ENCODE results near the gene GLB1L. TPM values are rescaled to one million over a fixed set of nuclear protein-coding genes. Genes with fewer than 3 reads are reported as not detected.

Gene GLB1L
- total RNA-seq (2022) (4.9 and 7.5 TPM in 2 replicates), Bru-seq, nascent RNA (percentile 46 among the genes with signal in this experiment), BruChase-seq, experiment 1, labeled RNA remaining after a 6-hour chase (percentile 50 among the genes with signal in this experiment), BruChase-seq, experiment 2, labeled RNA remaining after a 2-hour chase (percentile 45 among the genes with signal in this experiment)
- long read RNA-seq, partial matches to known transcripts: 1 of 8 reads
- long read RNA-seq, other reads (novel, unspliced or antisense): 7 of 8 reads

GRCh38 chr2:219245148-219245898, at the start of gene GLB1L, which contains the start of gene STK16:
GLB1L (minus strand) TSS chr2:219245444; CDS start chr2:219243573, 1,871 bp downstream.
STK16 (plus strand) TSS chr2:219245479; CDS start chr2:219246000, 521 bp downstream.
- Mint-ChIP-seq H3K4me3 (ENCODE audit: unreplicated experiment) (peak within 1 kb of the TSS; percentile 80), H3K27ac (ENCODE audit: low read depth, unreplicated experiment) (peak within 1 kb of the TSS; percentile 85), H3K36me3 (ENCODE audit: insufficient read depth, unreplicated experiment) (peaks cover 39% of the 10 kb centered on the region), H3K4me1 (ENCODE audit: insufficient read depth, unreplicated experiment) (peaks cover 21% of the 10 kb centered on the region), H3K9me3 (ENCODE audit: unreplicated experiment) (no peaks in the 10 kb centered on the region), H3K27me3 (ENCODE audit: insufficient read depth, unreplicated experiment) (no peaks in the 10 kb centered on the region)
- peak; percentile 87 for DNase-seq (ENCODE audit: unreplicated experiment)
- no peak for TF ChIP-seq CTCF (IDR thresholded peaks at IDR 0.05; ENCODE audit: unreplicated experiment)
- ChIA-PET CTCF (interaction anchor here (0.5 to 10.3 kb wide), 14 partner anchors 13 to 121 kb away, joined by 3 to 123 read pairs (median 3); partner anchors contain the start of genes ANKZF1, ATG9A, DNAJB2 and SLC23A3), POLR2A (interaction anchor here (0.5 to 14.1 kb wide), 33 partner anchors 9 to 352 kb away, joined by 3 to 401 read pairs (median 5); partner anchors contain the start of genes ANKZF1, ATG9A, CFAP65 and CNPPD1)
- intact Hi-C loops (cut with micrococcal nuclease): loop anchor here (2.0 to 5.0 kb wide), 2 partner anchors 15 to 52 kb away; no protein-coding TSS in a partner anchor
- no TSS peak for BruUV-seq (replicated peaks)

- POLR2A ChIA-PET: interaction anchor here (0.6 to 11.1 kb wide), 14 partner anchors 17 to 135 kb away, joined by 3 to 170 read pairs (median 8); partner anchors contain the start of genes ANKZF1, ATG9A, CNPPD1 and DNAJB2
- TF ChIP-seq CTCF (IDR thresholded peaks at IDR 0.05; ENCODE audit: unreplicated experiment): peak; percentile 99
- H3K27ac Mint-ChIP-seq (ENCODE audit: low read depth, unreplicated experiment): peak overlapping the region; percentile 40
- peak overlapping the region; percentile 68 for H3K4me3 Mint-ChIP-seq (ENCODE audit: unreplicated experiment)
- no TSS peak for BruUV-seq (replicated peaks)
- peaks cover 2% of the 10 kb centered on the region for H3K27me3 Mint-ChIP-seq (ENCODE audit: insufficient read depth, unreplicated experiment)
- peak; percentile 79 for DNase-seq (ENCODE audit: unreplicated experiment)
- no peaks in the 10 kb centered on the region for H3K9me3 Mint-ChIP-seq (ENCODE audit: unreplicated experiment)
- H3K36me3 Mint-ChIP-seq (ENCODE audit: insufficient read depth, unreplicated experiment): peaks cover 6% of the 10 kb centered on the region
- intact Hi-C loops (cut with micrococcal nuclease): loop anchor here (2.0 to 5.0 kb wide), 4 partner anchors 16 to 124 kb away; partner anchors contain the start of genes ANKZF1, ATG9A, DNAJB2 and GLB1L
- peaks cover 17% of the 10 kb centered on the region for H3K4me1 Mint-ChIP-seq (ENCODE audit: insufficient read depth, unreplicated experiment)
- CTCF ChIA-PET: interaction anchor here (0.5 to 17.4 kb wide), 61 partner anchors 9 to 731 kb away, joined by 3 to 445 read pairs (median 5); partner anchors contain the start of genes ABCB6, ANKZF1, ATG9A and CNPPD1
Measured at GRCh38 chr2:219294356-219295351, 49.4 kb upstream of the GLB1L start.

- H3K4me3 Mint-ChIP-seq (ENCODE audit: unreplicated experiment): peak overlapping the region; percentile 68
- H3K27me3 Mint-ChIP-seq (ENCODE audit: insufficient read depth, unreplicated experiment): no peaks in the 10 kb centered on the region
- no peak overlapping the region for H3K27ac Mint-ChIP-seq (ENCODE audit: low read depth, unreplicated experiment)
- ChIA-PET POLR2A (interaction anchor here (0.6 to 11.1 kb wide), 7 partner anchors 17 to 117 kb away, joined by 4 to 170 read pairs (median 21); partner anchors contain the start of genes ANKZF1, ATG9A, CNPPD1 and DNAJB2), CTCF (interaction anchor here (0.7 to 17.4 kb wide), 15 partner anchors 15 to 730 kb away, joined by 4 to 445 read pairs (median 7); partner anchors contain the start of genes ABCB6, ANKZF1, ATG9A and CNPPD1)
- H3K9me3 Mint-ChIP-seq (ENCODE audit: unreplicated experiment): no peaks in the 10 kb centered on the region
- no peak for DNase-seq (ENCODE audit: unreplicated experiment)
- peaks cover 6% of the 10 kb centered on the region for H3K36me3 Mint-ChIP-seq (ENCODE audit: insufficient read depth, unreplicated experiment)
- BruUV-seq (replicated peaks): no TSS peak
- intact Hi-C loops (cut with micrococcal nuclease): loop anchor here (2.0 kb wide), 3 partner anchors 15 to 123 kb away; partner anchors contain the start of genes ANKZF1, ATG9A, DNAJB2 and SLC23A3
- H3K4me1 Mint-ChIP-seq (ENCODE audit: insufficient read depth, unreplicated experiment): peaks cover 22% of the 10 kb centered on the region
- no peak for TF ChIP-seq CTCF (IDR thresholded peaks at IDR 0.05; ENCODE audit: unreplicated experiment)
Measured at GRCh38 chr2:219293736-219294231, 48.5 kb upstream of the GLB1L start.

Data from MCF 10A (cell line).